GM18861 (cell line): Measurements from ENCODE around the gene CIP2A.
A peak's percentile ranks its signal among the peaks of the same experiment; 100 is the strongest.

Experiments used
- ATAC-seq: cut with Tn5 transposase; IDR thresholded peaks from one replicate; pipeline ENCODE4 v1.9.1; 2021; ENCODE audit not compliant: unreplicated experiment

Gene CIP2A

DNA sequence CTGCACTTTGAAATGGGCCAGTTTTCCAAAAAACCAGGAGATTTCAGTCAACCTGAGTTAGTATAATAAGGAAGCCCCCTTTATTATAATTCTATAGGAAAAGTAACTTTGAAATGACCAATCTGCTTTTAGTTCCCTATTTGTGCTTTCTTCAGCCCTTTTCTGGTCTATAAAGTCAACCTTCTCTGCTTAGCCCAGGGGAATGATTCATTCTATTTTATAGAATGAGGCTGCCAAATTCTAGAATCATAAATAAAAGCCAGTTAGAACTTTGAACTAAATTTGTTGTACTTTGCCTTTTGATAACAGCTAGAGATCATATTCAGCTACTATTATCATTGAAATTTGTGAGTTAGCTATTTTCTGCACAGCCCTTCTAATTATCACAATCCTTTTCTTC lies 24.7 kb downstream of the CIP2A start:
- no peak for ATAC-seq

- no peak for ATAC-seq
These were observed 26.7 kb downstream of the CIP2A start for GRCh38 chr3:108562565-108562964.

- ATAC-seq, result no peak
These were observed 33.2 kb downstream of the CIP2A start for GRCh38 chr3:108555966-108556581.

DNA sequence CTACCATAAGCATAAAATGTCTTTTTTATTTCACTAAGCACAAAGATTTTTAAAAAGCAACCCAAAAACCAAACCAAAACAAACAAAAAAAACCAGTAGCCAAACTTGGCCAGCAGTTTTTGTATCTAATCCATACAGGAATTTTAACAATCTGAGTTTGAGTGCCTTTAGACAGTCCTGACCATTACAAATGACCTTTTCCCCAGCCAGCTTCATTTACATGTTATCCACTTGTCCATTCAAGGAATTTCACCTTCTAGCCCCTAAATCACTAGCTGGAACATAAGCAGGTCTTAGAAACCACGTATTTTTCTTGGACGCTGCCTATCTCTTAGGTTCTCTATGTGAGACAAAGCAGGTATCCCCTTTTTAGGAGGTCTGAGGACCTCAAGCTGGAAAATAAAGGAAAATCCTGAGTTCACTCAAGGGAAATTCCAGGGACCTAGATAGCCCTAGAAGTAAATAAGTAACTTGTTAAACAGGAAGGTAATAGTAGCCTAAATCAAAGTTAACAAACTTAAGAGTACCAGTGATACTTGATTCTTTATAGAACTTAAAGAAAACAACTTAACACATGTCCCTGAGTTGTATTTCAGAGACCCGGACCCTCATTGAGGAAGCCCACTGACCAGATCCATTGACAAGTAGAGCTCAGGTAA lies 34.2 kb downstream of the CIP2A start:
- ATAC-seq, result no peak

- no peak for ATAC-seq
These were observed 35.0 kb downstream of the CIP2A start for GRCh38 chr3:108554229-108554628.

- ATAC-seq, result no peak
These were observed 36.7 kb downstream of the CIP2A start for GRCh38 chr3:108552267-108553159.

DNA sequence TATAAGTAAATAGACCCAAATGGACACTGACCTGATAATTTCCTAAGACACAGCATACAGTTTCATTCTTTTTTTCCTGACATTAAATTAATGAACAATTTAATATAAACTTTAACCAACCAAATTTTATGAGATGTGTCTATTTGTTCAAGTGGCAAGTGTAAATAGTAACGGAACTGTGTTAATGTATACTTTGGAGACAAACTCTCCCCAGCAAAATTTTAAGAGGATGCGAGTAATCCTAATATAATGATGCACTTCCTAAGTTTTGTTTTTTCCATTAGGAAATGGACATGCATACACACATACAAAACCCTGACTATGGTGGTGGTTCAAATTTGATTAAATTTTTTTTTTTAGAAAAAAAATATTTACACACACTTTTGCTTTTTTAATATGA lies 40.4 kb downstream of the CIP2A start:
- no peak for ATAC-seq

- ATAC-seq, result no peak
These were observed 40.9 kb downstream of the CIP2A start for GRCh38 chr3:108548304-108548703.

GRCh38 chr3:108546692-108547091 lies 42.5 kb downstream of the CIP2A start:
- no peak for ATAC-seq

DNA sequence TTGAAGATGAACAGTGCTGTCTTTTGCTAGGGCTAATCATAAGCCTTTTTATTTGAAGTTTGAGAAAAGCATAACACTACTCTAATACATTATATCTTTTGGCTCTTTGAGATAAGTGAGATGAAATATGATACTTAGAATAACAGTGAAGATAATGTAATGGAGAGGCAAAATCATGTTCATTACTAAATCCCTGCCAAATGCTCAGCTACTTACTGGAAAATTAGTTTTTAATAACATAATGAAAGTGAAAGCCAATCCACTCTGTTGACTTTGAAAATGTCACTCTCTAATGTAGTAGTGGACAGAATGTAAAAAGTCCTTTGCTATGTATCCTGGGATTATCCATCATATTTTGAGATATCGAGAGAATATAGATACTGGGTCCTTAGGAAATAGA lies 43.0 kb downstream of the CIP2A start:
- ATAC-seq, result no peak

GRCh38 chr3:108538083-108538482 lies 51.2 kb downstream of the CIP2A start:
- ATAC-seq, result no peak

GRCh38 chr3:108528459-108529252 lies 60.6 kb downstream of the CIP2A start:
- ATAC-seq, result peak; percentile 91

- no peak for ATAC-seq
These were observed 61.4 kb downstream of the CIP2A start for GRCh38 chr3:108527817-108528216.

DNA sequence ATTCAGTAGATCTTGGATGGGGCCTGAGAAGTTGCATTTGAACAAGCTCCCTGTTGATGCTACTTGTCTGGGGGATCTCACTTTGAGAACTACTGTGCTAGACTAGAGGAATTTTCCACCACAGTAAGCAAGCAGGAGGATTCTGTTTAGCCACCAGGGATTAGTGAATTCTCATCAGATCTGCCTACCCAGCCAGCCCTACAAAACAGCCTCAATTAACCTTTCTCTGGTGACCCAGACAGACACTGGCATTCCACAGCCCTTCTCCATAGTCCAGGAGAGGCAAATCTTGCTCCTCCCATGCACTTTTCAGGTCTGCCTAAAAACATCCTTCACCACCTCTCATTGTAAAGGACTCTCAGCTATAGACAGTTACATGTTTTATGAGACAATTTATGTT lies 62.1 kb downstream of the CIP2A start:
- no peak for ATAC-seq

DNA sequence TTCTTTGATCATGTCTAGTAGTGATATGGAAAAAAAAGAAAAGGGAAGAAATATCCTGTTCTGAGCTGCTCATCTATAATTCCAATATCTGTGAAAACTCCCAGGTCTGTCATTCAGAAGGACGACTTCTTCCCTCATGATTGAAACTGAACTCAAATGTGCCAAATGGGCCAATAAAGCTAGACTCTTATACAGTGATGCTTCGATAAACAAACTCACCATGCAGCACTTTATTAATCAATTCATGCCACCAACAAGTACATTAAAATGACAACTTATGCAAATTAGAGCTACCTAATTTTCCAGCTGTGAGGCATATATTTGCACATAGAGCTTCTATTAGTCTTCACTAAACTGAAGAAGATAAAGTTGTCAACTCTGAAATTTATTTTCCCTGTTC lies 63.3 kb downstream of the CIP2A start:
- ATAC-seq, result no peak

DNA sequence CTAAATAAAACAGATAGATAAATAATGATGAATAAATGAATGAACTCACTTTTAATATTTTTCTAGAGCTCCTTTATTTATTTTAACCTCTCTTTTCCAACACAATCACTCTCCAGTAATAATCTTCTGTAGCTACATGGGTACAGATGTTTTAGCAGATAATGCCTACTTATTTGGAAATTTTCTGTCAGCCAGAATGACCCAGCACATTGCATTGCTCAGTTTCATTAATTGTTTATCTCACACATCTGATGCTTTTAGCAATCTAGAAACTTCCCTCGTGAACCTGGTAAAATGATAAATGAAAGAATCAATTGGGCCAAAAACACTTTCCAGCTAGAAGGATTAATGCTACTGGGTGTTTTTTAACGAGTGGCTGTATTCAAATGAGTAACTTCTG lies 64.0 kb downstream of the CIP2A start:
- no peak for ATAC-seq

DNA sequence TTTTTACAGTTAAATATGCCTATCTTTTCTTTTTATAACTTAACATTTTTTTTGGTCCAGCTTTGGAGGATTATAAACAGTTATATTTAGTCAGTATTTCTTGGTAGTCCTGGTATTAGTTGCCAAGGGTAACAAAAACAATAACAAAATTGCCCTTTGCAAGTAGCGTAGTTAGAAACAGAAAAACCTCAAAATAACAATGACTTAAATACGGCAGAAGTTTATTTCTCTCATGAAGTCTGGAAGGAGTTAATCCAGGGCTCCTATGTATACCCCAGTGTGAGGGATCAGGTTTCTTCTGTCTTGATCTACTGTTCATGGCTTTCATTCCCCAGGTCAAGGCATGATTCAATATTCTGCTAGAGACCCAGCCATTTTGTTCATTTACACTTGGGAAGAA lies 64.7 kb downstream of the CIP2A start:
- ATAC-seq, result no peak

GRCh38 chr3:108518895-108519294 lies 70.3 kb downstream of the CIP2A start:
- no peak for ATAC-seq

GRCh38 chr3:108516881-108517280 lies 72.4 kb downstream of the CIP2A start:
- ATAC-seq, result no peak

DNA sequence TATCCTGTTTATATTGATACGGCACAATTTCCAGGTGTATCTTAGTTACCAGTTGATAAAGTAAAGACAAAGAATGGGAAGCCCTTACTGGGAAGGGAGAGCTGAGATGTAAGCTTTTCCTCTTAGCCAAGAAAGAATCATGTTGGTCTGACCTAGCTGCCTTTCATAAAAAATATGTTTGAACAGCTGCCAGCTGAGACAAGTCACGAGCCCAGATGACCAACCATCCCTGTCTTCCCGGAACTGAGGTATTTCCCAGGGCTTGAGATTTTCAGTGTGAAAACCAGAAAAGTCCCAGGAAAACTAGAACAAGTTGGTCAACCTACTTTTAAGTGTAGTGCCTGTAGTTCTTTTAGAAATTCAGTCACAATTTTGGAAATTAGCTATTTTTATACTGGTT lies 75.3 kb downstream of the CIP2A start:
- ATAC-seq, result no peak

- no peak for ATAC-seq
These were observed 76.6 kb downstream of the CIP2A start for GRCh38 chr3:108512671-108513070.
